ENCODE measurements around the gene TNS1. TPM values are rescaled to one million over a fixed set of nuclear protein-coding genes. Genes with fewer than 3 reads are reported as not detected.

Gene TNS1
- total RNA-seq, 1 experiment from 2014 or later, result 3.4 TPM

- no peaks in the 10 kb centered on the region for H3K27me3 ChIP-seq (ENCODE audit: insufficient read depth, low read length)
- whole genome bisulfite sequencing (ENCODE audit: extremely low coverage, insufficient read length, low lambda C conversion rate), result no CpG with 5 or more reads among the region's 8 CpGs
- no peaks in the 10 kb centered on the region; a peak in 1 of 5 replicates for H3K9me3 Mint-ChIP-seq
- TF ChIP-seq, protein P1, sequence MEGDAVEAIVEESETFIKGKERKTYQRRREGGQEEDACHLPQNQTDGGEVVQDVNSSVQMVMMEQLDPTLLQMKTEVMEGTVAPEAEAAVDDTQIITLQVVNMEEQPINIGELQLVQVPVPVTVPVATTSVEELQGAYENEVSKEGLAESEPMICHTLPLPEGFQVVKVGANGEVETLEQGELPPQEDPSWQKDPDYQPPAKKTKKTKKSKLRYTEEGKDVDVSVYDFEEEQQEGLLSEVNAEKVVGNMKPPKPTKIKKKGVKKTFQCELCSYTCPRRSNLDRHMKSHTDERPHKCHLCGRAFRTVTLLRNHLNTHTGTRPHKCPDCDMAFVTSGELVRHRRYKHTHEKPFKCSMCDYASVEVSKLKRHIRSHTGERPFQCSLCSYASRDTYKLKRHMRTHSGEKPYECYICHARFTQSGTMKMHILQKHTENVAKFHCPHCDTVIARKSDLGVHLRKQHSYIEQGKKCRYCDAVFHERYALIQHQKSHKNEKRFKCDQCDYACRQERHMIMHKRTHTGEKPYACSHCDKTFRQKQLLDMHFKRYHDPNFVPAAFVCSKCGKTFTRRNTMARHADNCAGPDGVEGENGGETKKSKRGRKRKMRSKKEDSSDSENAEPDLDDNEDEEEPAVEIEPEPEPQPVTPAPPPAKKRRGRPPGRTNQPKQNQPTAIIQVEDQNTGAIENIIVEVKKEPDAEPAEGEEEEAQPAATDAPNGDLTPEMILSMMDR (conservative IDR thresholded peaks at IDR 0.05), result no peak
- H3K56ac ChIP-seq (ENCODE audit: insufficient read length, low read depth, low read length), result no peak overlapping the region
- no peaks in the 10 kb centered on the region for H3K79me2 ChIP-seq (ENCODE audit: insufficient read depth, low read length)
- H3K9me3 ChIP-seq (ENCODE audit: control insufficient read depth, low read depth, low read length), result no peaks in the 10 kb centered on the region
- H2BK15ac ChIP-seq (ENCODE audit: low read depth, low read length), result no peak overlapping the region
- H3T11ph ChIP-seq (ENCODE audit: low read length), result no peak overlapping the region
- no peak overlapping the region for H4K91ac ChIP-seq (ENCODE audit: insufficient read length, low read depth, low read length)
- H3K79me1 ChIP-seq (ENCODE audit: insufficient read depth, low read depth, low read length, poor library complexity, severe bottlenecking), result no peaks in the 10 kb centered on the region
- no peak overlapping the region for H3K14ac ChIP-seq (ENCODE audit: insufficient read depth, low read length)
- no peak overlapping the region for H4K5ac ChIP-seq (ENCODE audit: insufficient read length, low read depth, low read length)
- no peak overlapping the region for H3K27ac ChIP-seq (ENCODE audit: insufficient read length, low read depth, low read length)
- H4K20me1 ChIP-seq (ENCODE audit: control insufficient read depth, insufficient read depth, insufficient read length), result no peaks in the 10 kb centered on the region
- no peak overlapping the region for H4K8ac ChIP-seq (replicated peaks; ENCODE audit: insufficient read length, low read depth, low read length)
- no peak overlapping the region for H3K4ac ChIP-seq (ENCODE audit: low read depth, low read length)
- H3K18ac ChIP-seq (ENCODE audit: insufficient read length, low read depth, low read length), result no peak overlapping the region
- H2AK5ac ChIP-seq (ENCODE audit: insufficient read length, low read length), result no peak overlapping the region
- no peaks in the 10 kb centered on the region; the same call in none of the 2 replicates for H3K27me3 Mint-ChIP-seq (ENCODE audit: low read depth)
- H2AFZ ChIP-seq (ENCODE audit: low read length), result no peak overlapping the region
- peak overlapping the region in 1 of 3 experiments; percentile 54; a peak in 1 of 7 replicates for H3K27ac Mint-ChIP-seq
- no peak overlapping the region for H2BK120ac ChIP-seq (ENCODE audit: low read depth, low read length, poor library complexity, severe bottlenecking)
- H3K23me2 ChIP-seq (ENCODE audit: insufficient read length, low read depth, low read length, poor library complexity, severe bottlenecking), result no peaks in the 10 kb centered on the region
- H3K4me1 ChIP-seq (ENCODE audit: insufficient read depth, low read length), result peaks cover 2% of the 10 kb centered on the region; the same call in 1 of the 2 replicates
- no peak for DNase-seq
- H3K23ac ChIP-seq (ENCODE audit: insufficient read length, low read depth, low read length), result no peak overlapping the region
- H3K36me3 Mint-ChIP-seq (ENCODE audit: insufficient read depth in 1 of 3, low read depth in 3 of 3), result no peaks in the 10 kb centered on the region; a peak in 1 of 7 replicates
- H3K4me1 Mint-ChIP-seq, result peaks cover 26 to 40% of the 10 kb centered on the region in 2 experiments
- H3K9ac ChIP-seq (ENCODE audit: extremely low read depth, insufficient read length, low read length), result no peak overlapping the region
- no peak overlapping the region for H3K4me2 ChIP-seq (ENCODE audit: insufficient read depth, insufficient read length, low read length)
- H2BK20ac ChIP-seq (ENCODE audit: low read depth, low read length, poor library complexity, severe bottlenecking), result no peak overlapping the region
- no peak overlapping the region for H2BK12ac ChIP-seq (ENCODE audit: insufficient read length, low read depth, low read length)
- H2BK5ac ChIP-seq (ENCODE audit: insufficient read length, low read length), result no peak overlapping the region
- H3K4me3 Mint-ChIP-seq, result no peak overlapping the region
Observed at GRCh38 chr2:217929272-217929671, 73.5 kb downstream of the TNS1 start.
